Measurements from ENCODE around the gene GNB2.

DNA sequence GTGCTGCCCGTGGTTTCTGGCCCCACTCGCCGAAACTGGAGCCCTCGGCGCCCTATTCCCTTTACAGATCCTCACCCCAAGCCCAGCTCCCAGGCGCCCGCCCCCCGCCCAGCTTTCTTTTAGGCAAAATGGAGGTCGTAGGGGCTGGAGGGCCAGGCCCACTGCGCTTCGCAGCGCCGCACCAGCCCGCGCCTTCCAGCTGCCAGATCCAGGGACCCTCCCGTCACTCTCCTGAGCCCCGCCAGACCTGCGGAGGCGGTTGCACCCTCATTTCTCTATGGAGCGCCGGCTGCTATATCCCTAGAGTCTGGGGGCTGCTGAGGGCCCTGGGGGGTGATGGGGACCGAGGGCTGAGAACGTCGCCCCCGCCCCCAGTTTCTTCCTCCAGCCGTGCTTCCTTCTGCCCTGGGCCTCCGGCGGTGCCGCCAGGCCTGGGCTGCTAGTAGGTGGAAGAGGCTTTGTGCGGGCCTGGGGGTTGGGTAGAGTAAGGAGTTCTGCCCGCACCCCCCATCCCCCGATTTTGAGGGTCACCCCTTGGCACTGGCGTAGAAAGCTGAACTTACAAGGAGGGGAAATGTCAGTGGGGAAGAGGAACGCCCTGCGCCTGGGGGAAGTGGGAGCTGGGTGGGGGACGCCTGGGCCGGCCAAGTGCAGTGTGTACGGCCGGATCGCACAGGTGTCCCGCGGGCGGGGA is 1.0 kb downstream of the GNB2 start:
- TF ChIP-seq, protein P1, sequence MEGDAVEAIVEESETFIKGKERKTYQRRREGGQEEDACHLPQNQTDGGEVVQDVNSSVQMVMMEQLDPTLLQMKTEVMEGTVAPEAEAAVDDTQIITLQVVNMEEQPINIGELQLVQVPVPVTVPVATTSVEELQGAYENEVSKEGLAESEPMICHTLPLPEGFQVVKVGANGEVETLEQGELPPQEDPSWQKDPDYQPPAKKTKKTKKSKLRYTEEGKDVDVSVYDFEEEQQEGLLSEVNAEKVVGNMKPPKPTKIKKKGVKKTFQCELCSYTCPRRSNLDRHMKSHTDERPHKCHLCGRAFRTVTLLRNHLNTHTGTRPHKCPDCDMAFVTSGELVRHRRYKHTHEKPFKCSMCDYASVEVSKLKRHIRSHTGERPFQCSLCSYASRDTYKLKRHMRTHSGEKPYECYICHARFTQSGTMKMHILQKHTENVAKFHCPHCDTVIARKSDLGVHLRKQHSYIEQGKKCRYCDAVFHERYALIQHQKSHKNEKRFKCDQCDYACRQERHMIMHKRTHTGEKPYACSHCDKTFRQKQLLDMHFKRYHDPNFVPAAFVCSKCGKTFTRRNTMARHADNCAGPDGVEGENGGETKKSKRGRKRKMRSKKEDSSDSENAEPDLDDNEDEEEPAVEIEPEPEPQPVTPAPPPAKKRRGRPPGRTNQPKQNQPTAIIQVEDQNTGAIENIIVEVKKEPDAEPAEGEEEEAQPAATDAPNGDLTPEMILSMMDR (IDR thresholded peaks at IDR 0.05; ENCODE audit: low read length) = no peak
- TF ChIP-seq EZH2 (IDR thresholded peaks at IDR 0.05; ENCODE audit: borderline replicate concordance, low read length) = no peak
